Spinal cord (tissue), 10 donors: Measurements from ENCODE around the gene KATNAL2. TPM values are rescaled to one million over a fixed set of nuclear protein-coding genes. Genes with fewer than 3 reads are reported as not detected.
"Not testable (repeated sequence)": the region's sequence is repeated elsewhere in the genome, so short reads cannot be mapped to it uniquely, and the experiment has no call there.

ENCODE experiments used
- DNase-seq, 6 donors: peaks; one replicate each; pipeline versions ENCODE4 v3.0.0 to v3.0.0-alpha.2; 2013 to 2015; ENCODE audit warnings: low spot score in 6 of 6, low read depth in 4 of 6
- H3K27ac ChIP-seq: one replicate; pipeline ENCODE4 v1.5.1; 2013; ENCODE audit warnings: low read depth, low read length, control low read depth
- H3K27me3 ChIP-seq: one replicate; pipeline ENCODE4 v1.6.1; 2013; ENCODE audit warnings: low read length; ENCODE audit not compliant: control insufficient read depth, insufficient read depth
- H3K36me3 ChIP-seq: one replicate; pipeline ENCODE4 v1.6.1; 2013; ENCODE audit warnings: low read length; ENCODE audit not compliant: control insufficient read depth, insufficient read depth
- H3K4me1 ChIP-seq: one replicate; pipeline ENCODE4 v1.6.1; 2013; ENCODE audit warnings: low read length; ENCODE audit not compliant: control insufficient read depth, insufficient read depth
- H3K4me3 ChIP-seq: one replicate; pipeline ENCODE4 v1.5.1; 2013; ENCODE audit warnings: low read depth, low read length, control low read depth
- H3K9me3 ChIP-seq: one replicate; pipeline ENCODE4 v1.6.1; 2013; ENCODE audit warnings: low read length; ENCODE audit not compliant: control insufficient read depth, insufficient read depth
- WGBS: methylation state at CpG from one replicate; pipeline ENCODE4 v1.1.5; 2013; ENCODE audit warnings: missing lambda C conversion rate; ENCODE audit not compliant: insufficient coverage; 5-methylcytosine and 5-hydroxymethylcytosine counted together
- polyA plus RNA-seq, 2 donors: library from polyadenylated mRNA; unstranded; fragments of 120-200 nt; gene quantifications; one replicate each; pipeline ENCODE4 v1.2.1, GENCODE V29; 2013; ENCODE audit not compliant: insufficient read length in 2 of 2
- total RNA-seq, 2 donors: library from RNA; depleted of rRNA in 1 of 2; stranded (reverse); fragments of 120-200 nt in 1 of 2; fragments of >200 nt in 1 of 2; gene quantifications; one replicate each; pipeline versions ENCODE4 v1.2.3 to v1.2.4, GENCODE V29; 2013 to 2014
- donor health status: healthy.

KATNAL2 gene
- total and polyA plus RNA-seq, 4 donors, result 6.3 to 9.6 (median 8.2) TPM

DNA sequence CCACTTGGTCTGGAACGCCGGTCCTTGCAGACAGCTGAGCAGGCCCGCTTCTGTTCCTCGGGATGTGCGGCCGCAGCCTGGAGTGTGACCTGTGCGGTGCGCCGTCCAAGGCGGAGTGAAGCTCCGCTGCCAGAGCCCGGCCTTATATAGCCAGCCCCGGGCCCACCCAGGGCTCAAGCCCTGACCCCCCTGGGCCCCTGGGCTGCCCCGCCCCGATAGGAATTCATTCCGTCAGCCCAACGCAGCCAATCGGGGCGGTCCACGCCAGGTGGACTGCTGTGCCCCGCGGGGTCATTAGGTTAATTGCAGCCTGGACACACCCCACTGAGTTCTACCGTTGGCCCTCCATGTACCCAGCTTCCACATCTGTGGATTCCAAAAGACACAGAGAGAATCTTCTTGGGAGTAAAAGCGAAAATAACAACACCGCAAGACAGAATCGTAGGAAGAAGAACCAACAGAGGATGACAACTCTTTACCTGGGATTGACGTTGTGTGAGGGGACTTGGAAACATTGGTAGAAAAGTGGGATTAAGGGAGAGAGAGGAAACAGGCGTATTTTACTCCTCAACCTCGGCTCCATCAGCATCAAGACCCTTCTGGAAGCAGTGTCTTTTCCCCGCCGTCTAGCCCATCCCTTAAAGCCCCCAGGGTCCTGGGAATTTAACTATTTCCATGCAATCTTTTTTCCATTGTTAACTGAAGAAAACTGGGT lies 47.3 kb downstream of the KATNAL2 start:
- not testable (repeated sequence) for H3K27me3 ChIP-seq, H3K4me1 ChIP-seq, H3K36me3 ChIP-seq, H3K27ac ChIP-seq, H3K9me3 ChIP-seq, H3K4me3 ChIP-seq
- peak in 2 of 6 donors; percentile 23 to 31 for DNase-seq
- 98% methylated on average over 4 of the region's 31 CpGs for WGBS

DNA sequence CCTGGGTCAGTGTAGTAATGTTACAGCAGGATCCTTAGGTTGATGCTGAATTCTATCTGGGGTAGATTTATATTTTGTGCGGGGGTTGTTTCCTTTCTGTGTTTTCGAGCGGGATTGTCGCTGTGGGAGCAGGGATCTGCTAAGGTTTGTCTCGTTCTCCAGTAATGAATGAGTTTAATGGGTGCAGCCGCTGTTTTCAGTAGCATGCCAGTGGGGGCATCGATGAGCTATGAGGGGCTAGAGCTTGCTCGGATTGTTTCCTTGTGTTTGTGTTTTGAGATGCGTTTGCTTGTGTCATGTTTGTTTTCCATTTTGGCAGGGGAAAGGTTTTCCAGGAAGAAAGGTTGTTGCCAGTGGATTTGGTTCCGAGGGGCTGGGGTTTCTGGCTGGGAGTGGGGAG lies 48.9 kb downstream of the KATNAL2 start:
- WGBS, result no CpG with 5 or more reads among the region's 10 CpGs
- H3K9me3 ChIP-seq, DNase-seq, H3K36me3 ChIP-seq, H3K27me3 ChIP-seq, H3K4me3 ChIP-seq, H3K27ac ChIP-seq, H3K4me1 ChIP-seq: not testable (repeated sequence)

DNA sequence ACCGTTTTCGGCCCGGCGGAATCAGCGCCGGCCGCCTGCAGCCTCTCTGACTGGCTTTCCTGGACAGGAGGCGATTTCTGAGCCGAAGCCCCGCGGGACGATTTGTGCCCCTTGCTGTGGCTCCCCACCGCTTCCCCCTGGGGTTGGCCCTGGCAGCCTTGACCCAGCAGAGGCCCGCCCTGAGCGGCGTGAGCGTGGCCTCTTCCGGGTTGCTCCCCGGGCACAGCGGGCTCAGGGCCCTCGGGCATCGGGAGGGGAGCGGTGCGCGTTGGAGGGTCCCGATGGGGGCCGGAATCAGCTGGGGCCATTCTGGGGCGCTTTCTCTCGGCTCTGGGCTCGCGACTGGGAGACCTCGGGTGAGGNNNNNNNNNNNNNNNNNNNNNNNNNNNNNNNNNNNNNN lies 52.1 kb downstream of the KATNAL2 start:
- WGBS, result no CpG with 5 or more reads among the region's 32 CpGs
- H3K4me1 ChIP-seq, H3K36me3 ChIP-seq, H3K27me3 ChIP-seq, H3K27ac ChIP-seq, H3K4me3 ChIP-seq, H3K9me3 ChIP-seq, DNase-seq: not testable (repeated sequence)

DNA sequence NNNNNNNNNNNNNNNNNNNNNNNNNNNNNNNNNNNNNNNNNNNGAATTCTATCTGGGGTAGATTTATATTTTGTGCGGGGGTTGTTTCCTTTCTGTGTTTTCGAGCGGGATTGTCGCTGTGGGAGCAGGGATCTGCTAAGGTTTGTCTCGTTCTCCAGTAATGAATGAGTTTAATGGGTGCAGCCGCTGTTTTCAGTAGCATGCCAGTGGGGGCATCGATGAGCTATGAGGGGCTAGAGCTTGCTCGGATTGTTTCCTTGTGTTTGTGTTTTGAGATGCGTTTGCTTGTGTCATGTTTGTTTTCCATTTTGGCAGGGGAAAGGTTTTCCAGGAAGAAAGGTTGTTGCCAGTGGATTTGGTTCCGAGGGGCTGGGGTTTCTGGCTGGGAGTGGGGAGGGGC lies 102.5 kb downstream of the KATNAL2 start:
- not testable (repeated sequence) for DNase-seq, H3K27me3 ChIP-seq, H3K4me3 ChIP-seq, H3K9me3 ChIP-seq, H3K36me3 ChIP-seq, H3K27ac ChIP-seq, H3K4me1 ChIP-seq
- WGBS, result no CpG with 5 or more reads among the region's 10 CpGs

DNA sequence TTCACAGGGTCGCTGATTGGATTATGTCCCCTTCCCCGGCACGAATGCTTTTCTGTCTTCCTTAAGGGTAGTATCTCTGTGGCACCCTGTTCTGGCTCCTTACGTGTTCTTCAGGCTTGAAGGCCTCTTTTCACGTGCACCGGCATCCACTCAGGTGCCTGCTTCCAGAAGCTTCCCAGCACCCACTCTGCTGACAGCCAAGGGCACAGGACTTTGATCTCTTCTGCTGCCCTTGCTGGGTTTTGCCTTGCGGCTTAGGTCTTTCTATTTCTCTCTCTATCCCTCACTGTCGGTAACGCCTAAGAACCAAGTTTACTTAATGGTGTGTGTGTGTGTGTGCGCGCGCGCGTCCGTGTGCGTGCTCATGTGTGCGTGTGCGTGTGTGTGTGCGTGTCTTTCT lies 103.4 kb downstream of the KATNAL2 start:
- WGBS, result no CpG with 5 or more reads among the region's 19 CpGs
- H3K9me3 ChIP-seq, H3K4me3 ChIP-seq, H3K36me3 ChIP-seq, H3K4me1 ChIP-seq, DNase-seq, H3K27ac ChIP-seq, H3K27me3 ChIP-seq: not testable (repeated sequence)

DNA sequence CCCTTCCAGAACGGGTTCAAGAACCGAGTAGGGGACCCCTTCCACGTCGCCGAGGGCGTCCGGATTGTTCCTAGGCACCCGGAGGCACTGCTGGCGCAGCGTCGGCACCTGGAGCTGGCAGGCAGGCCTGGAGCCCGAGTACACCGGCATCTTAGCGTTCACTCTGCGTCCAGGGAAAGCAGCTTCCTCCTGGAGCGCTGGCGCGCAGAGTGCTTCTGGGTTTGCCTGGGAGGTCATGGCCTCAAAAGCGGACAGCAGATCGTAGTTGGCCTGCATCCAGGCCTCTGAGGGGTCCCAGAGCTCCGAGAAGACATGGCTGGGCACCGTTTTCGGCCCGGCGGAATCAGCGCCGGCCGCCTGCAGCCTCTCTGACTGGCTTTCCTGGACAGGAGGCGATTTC lies 105.4 kb downstream of the KATNAL2 start:
- H3K9me3 ChIP-seq, H3K27me3 ChIP-seq, H3K36me3 ChIP-seq, H3K27ac ChIP-seq, H3K4me1 ChIP-seq, H3K4me3 ChIP-seq, DNase-seq: not testable (repeated sequence)
- WGBS, result no CpG with 5 or more reads among the region's 29 CpGs

DNA sequence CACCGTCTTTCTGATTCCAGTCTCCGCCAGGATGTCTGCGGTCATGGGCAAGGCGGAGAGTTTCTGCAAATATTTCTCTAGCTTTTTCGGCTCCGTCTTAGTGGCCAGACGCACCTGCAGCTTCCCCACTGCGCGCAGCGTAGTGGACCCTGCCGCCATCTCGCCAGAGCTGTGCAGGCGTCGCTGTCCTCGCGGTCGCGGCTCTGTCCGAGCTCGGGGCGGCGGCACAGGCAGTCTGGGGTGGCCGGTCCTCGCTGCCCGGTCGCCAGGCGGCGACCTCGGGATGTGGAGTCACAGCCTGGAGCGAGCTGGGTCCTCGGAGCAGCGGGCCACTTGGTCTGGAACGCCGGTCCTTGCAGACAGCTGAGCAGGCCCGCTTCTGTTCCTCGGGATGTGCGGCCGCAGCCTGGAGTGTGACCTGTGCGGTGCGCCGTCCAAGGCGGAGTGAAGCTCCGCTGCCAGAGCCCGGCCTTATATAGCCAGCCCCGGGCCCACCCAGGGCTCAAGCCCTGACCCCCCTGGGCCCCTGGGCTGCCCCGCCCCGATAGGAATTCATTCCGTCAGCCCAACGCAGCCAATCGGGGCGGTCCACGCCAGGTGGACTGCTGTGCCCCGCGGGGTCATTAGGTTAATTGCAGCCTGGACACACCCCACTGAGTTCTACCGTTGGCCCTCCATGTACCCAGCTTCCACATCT lies 106.5 kb downstream of the KATNAL2 start:
- H3K4me1 ChIP-seq, H3K36me3 ChIP-seq, H3K27ac ChIP-seq, H3K9me3 ChIP-seq, H3K4me3 ChIP-seq, DNase-seq, H3K27me3 ChIP-seq: not testable (repeated sequence)
- no CpG with 5 or more reads among the region's 55 CpGs for WGBS

DNA sequence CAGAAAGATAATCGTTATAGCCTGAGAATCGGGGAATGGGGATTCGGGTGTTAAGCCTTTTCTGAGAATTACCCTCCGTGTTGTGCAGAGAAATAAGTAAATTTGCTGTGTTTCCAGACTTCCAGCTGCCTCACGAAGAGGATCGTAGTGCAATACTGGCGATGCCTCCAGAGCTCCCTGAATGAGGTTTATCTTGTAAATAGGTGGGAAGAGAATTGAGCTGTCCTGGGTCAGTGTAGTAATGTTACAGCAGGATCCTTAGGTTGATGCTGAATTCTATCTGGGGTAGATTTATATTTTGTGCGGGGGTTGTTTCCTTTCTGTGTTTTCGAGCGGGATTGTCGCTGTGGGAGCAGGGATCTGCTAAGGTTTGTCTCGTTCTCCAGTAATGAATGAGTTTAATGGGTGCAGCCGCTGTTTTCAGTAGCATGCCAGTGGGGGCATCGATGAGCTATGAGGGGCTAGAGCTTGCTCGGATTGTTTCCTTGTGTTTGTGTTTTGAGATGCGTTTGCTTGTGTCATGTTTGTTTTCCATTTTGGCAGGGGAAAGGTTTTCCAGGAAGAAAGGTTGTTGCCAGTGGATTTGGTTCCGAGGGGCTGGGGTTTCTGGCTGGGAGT lies 108.3 kb downstream of the KATNAL2 start:
- H3K27me3 ChIP-seq, H3K4me1 ChIP-seq, H3K27ac ChIP-seq, DNase-seq, H3K4me3 ChIP-seq, H3K36me3 ChIP-seq, H3K9me3 ChIP-seq: not testable (repeated sequence)
- 89% methylated on average over 3 of the region's 17 CpGs for WGBS

DNA sequence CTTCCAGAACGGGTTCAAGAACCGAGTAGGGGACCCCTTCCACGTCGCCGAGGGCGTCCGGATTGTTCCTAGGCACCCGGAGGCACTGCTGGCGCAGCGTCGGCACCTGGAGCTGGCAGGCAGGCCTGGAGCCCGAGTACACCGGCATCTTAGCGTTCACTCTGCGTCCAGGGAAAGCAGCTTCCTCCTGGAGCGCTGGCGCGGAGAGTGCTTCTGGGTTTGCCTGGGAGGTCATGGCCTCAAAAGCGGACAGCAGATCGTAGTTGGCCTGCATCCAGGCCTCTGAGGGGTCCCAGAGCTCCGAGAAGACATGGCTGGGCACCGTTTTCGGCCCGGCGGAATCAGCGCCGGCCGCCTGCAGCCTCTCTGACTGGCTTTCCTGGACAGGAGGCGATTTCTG lies 111.3 kb downstream of the KATNAL2 start:
- H3K4me1 ChIP-seq, H3K4me3 ChIP-seq, H3K27me3 ChIP-seq, DNase-seq, H3K9me3 ChIP-seq, H3K36me3 ChIP-seq, H3K27ac ChIP-seq: not testable (repeated sequence)
- no CpG with 5 or more reads among the region's 29 CpGs for WGBS
